Lung (tissue), 12 donors: ENCODE results near the gene TOM1L2. TPM values are rescaled to one million over a fixed set of nuclear protein-coding genes. Genes with fewer than 3 reads are reported as not detected.

Experiments
- ATAC-seq: fragments of 200-7000 bp; cut with Tn5 transposase; one replicate; pipeline ENCODE4 v1.9.1; 2020; ENCODE audit warnings: moderate number of reproducible peaks; ENCODE audit not compliant: insufficient read depth, low FRiP score
- DNase-seq, 3 donors: peaks; one replicate each; pipeline ENCODE4 v3.0.0-alpha.2; 2013 to 2017
- H3K27ac ChIP-seq, 2 donors: one replicate each; pipeline ENCODE4 v1.5.1; 2013; ENCODE audit warnings: mild to moderate bottlenecking in 2 of 2, moderate library complexity in 2 of 2, control low read depth in 1 of 2, inconsistent platforms in 1 of 2, low read depth in 1 of 2, low read length in 1 of 2
- H3K27me3 ChIP-seq, 3 donors: one replicate each; pipeline ENCODE4 v1.5.1; 2013; ENCODE audit warnings: low read length in 2 of 3; ENCODE audit not compliant: control insufficient read depth in 3 of 3, insufficient read depth in 3 of 3
- H3K36me3 ChIP-seq, 4 donors: one replicate each; pipeline ENCODE4 v1.5.1; 2013; ENCODE audit warnings: low read length in 4 of 4, mild to moderate bottlenecking in 1 of 4, moderate library complexity in 1 of 4; ENCODE audit not compliant: control insufficient read depth in 4 of 4, insufficient read depth in 4 of 4
- H3K4me1 ChIP-seq, 5 donors: one replicate each; pipeline ENCODE4 v1.5.1; 2013; ENCODE audit warnings: low read length in 5 of 5, mild to moderate bottlenecking in 2 of 5, moderate library complexity in 1 of 5; ENCODE audit not compliant: control insufficient read depth in 5 of 5, insufficient read depth in 5 of 5
- H3K4me3 ChIP-seq: one replicate; pipeline ENCODE4 v1.5.1; 2013; ENCODE audit warnings: mild to moderate bottlenecking, control low read depth, moderate library complexity
- H3K9ac ChIP-seq, 2 donors: one replicate each; pipeline ENCODE4 v1.5.1; 2013; ENCODE audit warnings: low read length in 2 of 2, control low read depth in 1 of 2; ENCODE audit not compliant: insufficient read depth in 1 of 2
- H3K9me3 ChIP-seq, 4 donors: one replicate each; pipeline ENCODE4 v1.5.1; 2013; ENCODE audit warnings: low read length in 3 of 4, mild to moderate bottlenecking in 1 of 4, moderate library complexity in 1 of 4; ENCODE audit not compliant: control insufficient read depth in 4 of 4, insufficient read depth in 3 of 4
- CTCF ChIP-seq: IDR thresholded peaks from 2 replicates; pipeline ENCODE4 v1.5.1; 2012; ENCODE audit warnings: mild to moderate bottlenecking; ENCODE audit errors: control extremely low read depth, extremely low read depth
- WGBS, 2 donors: extraction: QIAGEN DNeasy Blood & Tissue Kit; methylation state at CpG; one replicate each; pipeline ENCODE4 v1.1.7; 2013; 5-methylcytosine and 5-hydroxymethylcytosine counted together
- polyA plus RNA-seq, 2 donors: library from polyadenylated mRNA; stranded (reverse); fragments of 200-250 nt; gene quantifications; one replicate each; pipeline ENCODE4 v1.2.1, GENCODE V29; 2013
- total RNA-seq, 2 donors: library from RNA; depleted of rRNA in 1 of 2; stranded (reverse); fragments of >200 nt in 1 of 2; gene quantifications; one replicate each; pipeline ENCODE4 v1.2.1, GENCODE V29; 2014 to 2021
- donor health status: control.
- donor health status: control.
- donor health status: Bipolar disorder and iron deficiency.
- donor health status: healthy.
- donor health status: DM: yes; HTN: yes; CAD: no.

The TOM1L2 gene
- total and polyA plus RNA-seq, 4 donors, result 21.5 to 56.5 (median 35.8) TPM

GRCh38 chr17:17900615-17901520 is 71.3 kb downstream of the TOM1L2 start:
- no peak for TF ChIP-seq CTCF
- Histone ChIP-seq H3K9me3 (no peaks in the 10 kb centered on the region), H3K27me3 (no peaks in the 10 kb centered on the region), H3K4me3 (no peak overlapping the region), H3K36me3 (peaks cover 5 to 17% (median 10%) of the 10 kb centered on the region in 4 donors), H3K9ac (no peak overlapping the region), H3K4me1 (peaks cover 9 to 48% (median 21%) of the 10 kb centered on the region in 5 donors), H3K27ac (peak overlapping the region; percentile 64 to 87)
- peak; percentile 95 to 99 (median 98) for DNase-seq
- 18 to 23% methylated on average over 7 of the region's 7 CpGs for WGBS, 2 donors
- ATAC-seq, result peak; percentile 79

- Histone ChIP-seq H3K27ac (no peak overlapping the region), H3K27me3 (no peaks in the 10 kb centered on the region), H3K9ac (no peak overlapping the region), H3K4me1 (peaks cover 9 to 48% (median 21%) of the 10 kb centered on the region in 5 donors), H3K4me3 (no peak overlapping the region), H3K36me3 (peaks cover 5 to 19% (median 12%) of the 10 kb centered on the region in 4 donors), H3K9me3 (no peaks in the 10 kb centered on the region)
- no peak for TF ChIP-seq CTCF
- WGBS, 2 donors, result 78 to 80% methylated on average over 3 of the region's 3 CpGs
- no peak for ATAC-seq
- no peak for DNase-seq
Observed at GRCh38 chr17:17899486-17899885, 72.7 kb downstream of the TOM1L2 start.

- H3K9ac ChIP-seq, result no peak overlapping the region
- no peak for DNase-seq
- ATAC-seq, result no peak
- H3K9me3 ChIP-seq, result no peaks in the 10 kb centered on the region
- no peak overlapping the region for H3K27ac ChIP-seq
- H3K27me3 ChIP-seq, result no peaks in the 10 kb centered on the region
- H3K36me3 ChIP-seq, result peaks cover 5 to 23% (median 16%) of the 10 kb centered on the region in 4 donors
- WGBS, 2 donors, result 97 to 100% methylated on average over 2 of the region's 2 CpGs
- H3K4me3 ChIP-seq, result no peak overlapping the region
- TF ChIP-seq CTCF, result no peak
- peaks cover 9 to 42% (median 17%) of the 10 kb centered on the region in 5 donors for H3K4me1 ChIP-seq
Observed at GRCh38 chr17:17898673-17899072, 73.5 kb downstream of the TOM1L2 start.
